Lower lobe of right lung (tissue), 2 donors: ENCODE results near the gene C6orf136. TPM values are rescaled to one million over a fixed set of nuclear protein-coding genes. Genes with fewer than 3 reads are reported as not detected.
A peak's percentile ranks its signal among the peaks of the same experiment; 100 is the strongest.

Experiments used
- ATAC-seq, 2 donors: fragments of 200-7000 bp; cut with Tn5 transposase; one replicate each; pipeline ENCODE4 v1.9.1; 2020 to 2022; ENCODE audit warnings: mild to moderate bottlenecking in 2 of 2, moderate library complexity in 2 of 2
- DNase-seq: peaks from one replicate; pipeline ENCODE4 v3.0.0-alpha.2; 2020
- H3K27ac ChIP-seq: fragments of 200-600 bp; one replicate; pipeline ENCODE4 v1.8.0; 2022
- H3K27me3 ChIP-seq: fragments of 200-600 bp; one replicate; pipeline ENCODE4 v1.8.0; 2022; ENCODE audit warnings: low read depth
- H3K36me3 ChIP-seq: fragments of 200-600 bp; one replicate; pipeline ENCODE4 v1.8.0; 2022; ENCODE audit warnings: mild to moderate bottlenecking
- H3K4me1 ChIP-seq: fragments of 200-600 bp; one replicate; pipeline ENCODE4 v1.8.0; 2022
- H3K4me3 ChIP-seq: fragments of 200-600 bp; one replicate; pipeline ENCODE4 v1.8.0; 2022; ENCODE audit warnings: mild to moderate bottlenecking
- H3K9me3 ChIP-seq: fragments of 200-600 bp; one replicate; pipeline ENCODE4 v1.8.0; 2022
- CTCF ChIP-seq: fragments of 200-600 bp; IDR thresholded peaks from one replicate; pipeline ENCODE4 v1.8.0; 2022; ENCODE audit warnings: antibody characterized with exemption, mild to moderate bottlenecking
- intact Hi-C: fragments of 100-400 bp; cut with DNase I; formaldehyde crosslinking; loops from one replicate; pipeline ENCODE4 v1.11.0; 2022
- total RNA-seq: library from RNA; stranded (reverse); fragmentation: NEBNext Ultra II Directional; extraction: Animal tissue kit (Norgen Biotek cat#: 25700); gene quantifications from one replicate; pipeline ENCODE4 v1.2.1, GENCODE V29; 2021
- donor health status: DM: no; HTN: yes; CAD: no; lungs with severe emphysema.

The C6orf136 gene
- total RNA-seq, 1 donor from 2014 or later: 19.9 TPM

- peaks cover 55% of the 10 kb centered on the region for H3K36me3 ChIP-seq
- ATAC-seq: peak in 1 of 2 donors; percentile 2
- no peak for DNase-seq
These were observed 46.4 kb upstream of the C6orf136 start for GRCh38 chr6:30600451-30600961.

GRCh38 chr6:30601436-30601814 is 45.5 kb upstream of the C6orf136 start:
- Histone ChIP-seq H3K4me1 (peaks cover 8% of the 10 kb centered on the region), H3K27me3 (no peaks in the 10 kb centered on the region), H3K9me3 (no peaks in the 10 kb centered on the region), H3K4me3 (no peak overlapping the region), H3K36me3 (peaks cover 64% of the 10 kb centered on the region), H3K27ac (no peak overlapping the region)
- DNase-seq (no peak), ATAC-seq (no peak)
- no peak for TF ChIP-seq CTCF
- intact Hi-C loops: no loop called here

More at GRCh38 chr6:30600451-30600961, 46.4 kb upstream of the C6orf136 start:
- no peaks in the 10 kb centered on the region for H3K9me3 ChIP-seq
- H3K4me1 ChIP-seq: peaks cover 8% of the 10 kb centered on the region
- H3K27me3 ChIP-seq: no peaks in the 10 kb centered on the region
- intact Hi-C loops: no loop called here
- TF ChIP-seq CTCF: no peak
- H3K4me3 ChIP-seq: no peak overlapping the region
- no peak overlapping the region for H3K27ac ChIP-seq

GRCh38 chr6:30601815-30602641 is 44.9 kb upstream of the C6orf136 start:
- DNase-seq: no peak
- intact Hi-C loops: no loop called here
- H3K27ac ChIP-seq: no peak overlapping the region
- peak in 1 of 2 donors; percentile 25 for ATAC-seq
- H3K4me3 ChIP-seq: no peak overlapping the region
- no peak for TF ChIP-seq CTCF
- peaks cover 8% of the 10 kb centered on the region for H3K4me1 ChIP-seq
- peaks cover 70% of the 10 kb centered on the region for H3K36me3 ChIP-seq
- H3K9me3 ChIP-seq: no peaks in the 10 kb centered on the region
- no peaks in the 10 kb centered on the region for H3K27me3 ChIP-seq

- intact Hi-C loops: no loop called here
- Histone ChIP-seq H3K36me3 (peaks cover 90% of the 10 kb centered on the region), H3K4me3 (no peak overlapping the region), H3K4me1 (peaks cover 10% of the 10 kb centered on the region), H3K27me3 (no peaks in the 10 kb centered on the region), H3K9me3 (no peaks in the 10 kb centered on the region), H3K27ac (no peak overlapping the region)
- ATAC-seq (no peak), DNase-seq (no peak)
- TF ChIP-seq CTCF: no peak
These were observed 43.0 kb upstream of the C6orf136 start for GRCh38 chr6:30603961-30604360.

- Histone ChIP-seq H3K9me3 (no peaks in the 10 kb centered on the region), H3K4me1 (peaks cover 58% of the 10 kb centered on the region), H3K27ac (no peak overlapping the region), H3K36me3 (peaks cover 48% of the 10 kb centered on the region), H3K4me3 (no peak overlapping the region), H3K27me3 (no peaks in the 10 kb centered on the region)
- intact Hi-C loops: no loop called here
- DNase-seq: no peak
- no peak for TF ChIP-seq CTCF
- no peak for ATAC-seq
These were observed 36.9 kb upstream of the C6orf136 start for GRCh38 chr6:30610065-30610464.
